Measurements from ENCODE around the gene MTM1. TPM values are rescaled to one million over a fixed set of nuclear protein-coding genes. Genes with fewer than 3 reads are reported as not detected.

The MTM1 gene
- total and polyA plus RNA-seq, 9 of the 15 experiments (the other 6 are each of a cell fraction or from before 2014, with no cell fraction given) = 5.6 to 13.3 (median 9.5) TPM

- TF ChIP-seq RBM14 (IDR thresholded peaks at IDR 0.05; ENCODE audit: borderline replicate concordance, insufficient read depth, low read depth, low read length) = no peak
- no peak for TF ChIP-seq ZNF717 (CRISPR knock-in tag; IDR thresholded peaks at IDR 0.05)
- TF ChIP-seq CUX1 (CRISPR knock-in tag; IDR thresholded peaks at IDR 0.05) = no peak
- no peak for TF ChIP-seq JUND (IDR thresholded peaks at IDR 0.05; ENCODE audit: borderline replicate concordance, low read depth, low read length)
- no peak for TF ChIP-seq JUND (tag; IDR thresholded peaks at IDR 0.05; ENCODE audit: borderline replicate concordance, low read depth, low read length)
- TF ChIP-seq HDGF (IDR thresholded peaks at IDR 0.05) = no peak
- TF ChIP-seq CREB3L1 (IDR thresholded peaks at IDR 0.05; ENCODE audit: borderline replicate concordance, low read depth) = no peak
- TF ChIP-seq CREB1 (IDR thresholded peaks at IDR 0.05) = no peak
- no peak for TF ChIP-seq CREB1 (CRISPR knock-in tag; IDR thresholded peaks at IDR 0.05)
- no peak for TF ChIP-seq SMARCC2 (IDR thresholded peaks at IDR 0.05; ENCODE audit: low read depth)
- no peak for TF ChIP-seq THAP12 (CRISPR knock-in tag; IDR thresholded peaks at IDR 0.05)
Measured at GRCh38 chrX:150607201-150607600, 38.8 kb downstream of the MTM1 start (continued).
